K562 (cell line): ENCODE measurements around the gene VMP1. TPM values are rescaled to one million over a fixed set of nuclear protein-coding genes. Genes with fewer than 3 reads are reported as not detected.

Experiments used
- ATF1 ChIP-seq, 2 experiments: fragments of 450-650 bp in 1 of 2; IDR thresholded peaks; 2 replicates each; pipeline ENCODE4 v1.6.1; 2016; ENCODE audit warnings: missing compliant biosample characterization in 1 of 2, missing genetic modification characterization in 1 of 2
- CBFB ChIP-seq: sonication (generic); formaldehyde crosslinking; IDR thresholded peaks from 2 replicates; pipeline ENCODE4 v1.4.0; 2020; ENCODE audit warnings: mild to moderate bottlenecking, missing genetic modification reagents
- DIDO1 ChIP-seq: fragments of 450-650 bp; IDR thresholded peaks from 2 replicates; pipeline ENCODE4 v1.6.1; 2016; ENCODE audit warnings: low read depth, missing biosample characterization, missing genetic modification characterization
- ETV5 ChIP-seq: sonication (generic); formaldehyde crosslinking; IDR thresholded peaks from 2 replicates; pipeline ENCODE4 v1.4.0; 2020; ENCODE audit warnings: low read depth, mild to moderate bottlenecking, missing genetic modification reagents
- FOSL1 ChIP-seq: fragments of 200-800 bp; sonication (Bioruptor generic); conservative IDR thresholded peaks from 2 replicates; pipeline ENCODE4 v1.6.1; 2016; ENCODE audit warnings: missing genetic modification characterization, missing compliant biosample characterization
- KLF1 ChIP-seq: fragments of 450-650 bp; IDR thresholded peaks from 2 replicates; pipeline ENCODE4 v1.6.1; 2016; ENCODE audit warnings: missing genetic modification characterization, missing compliant biosample characterization
- LCOR ChIP-seq: sonication (generic); formaldehyde crosslinking; IDR thresholded peaks from 2 replicates; pipeline ENCODE4 v1.8.0; 2022; ENCODE audit warnings: mild to moderate bottlenecking, missing genetic modification reagents
- MAZ ChIP-seq, 2 experiments: fragments of 450-650 bp in 1 of 2; sonication (generic) in 1 of 2; formaldehyde crosslinking; IDR thresholded peaks in 1 of 2; conservative IDR thresholded peaks in 1 of 2; 2 replicates each; pipeline versions ENCODE4 v1.4.0 to v1.5.0; 2020; ENCODE audit warnings: mild to moderate bottlenecking in 1 of 2, missing genetic modification reagents in 1 of 2
- MBD2 ChIP-seq: sonication (generic); IDR thresholded peaks from 2 replicates; pipeline ENCODE4 v1.6.1; 2016; ENCODE audit warnings: low read depth, borderline replicate concordance
- MCM7 ChIP-seq, 2 experiments: fragments of 450-650 bp; IDR thresholded peaks; 2 replicates each; pipeline ENCODE4 v1.6.1; 2016 to 2018
- NFRKB ChIP-seq: fragments of 450-650 bp; IDR thresholded peaks from 2 replicates; pipeline ENCODE4 v1.6.1; 2016; ENCODE audit warnings: low read depth
- POLR2AphosphoS5 ChIP-seq: IDR thresholded peaks from 2 replicates; pipeline ENCODE4 v1.6.1; 2011; ENCODE audit warnings: mild to moderate bottlenecking, low read depth, low read length, moderate library complexity; ENCODE audit not compliant: control insufficient read depth, insufficient read depth
- POLR2G ChIP-seq: fragments of 200-400 bp; formaldehyde crosslinking; IDR thresholded peaks from 2 replicates; pipeline ENCODE4 v1.6.1; 2017; ENCODE audit warnings: low read depth, mild to moderate bottlenecking, antibody characterized with exemption, low read length, moderate library complexity
- RBM14 ChIP-seq: fragments of 200-400 bp; formaldehyde crosslinking; IDR thresholded peaks from 2 replicates; pipeline ENCODE4 v1.6.1; 2018; ENCODE audit warnings: low read depth, mild to moderate bottlenecking, low read length, moderate library complexity, borderline replicate concordance; ENCODE audit not compliant: insufficient read depth
- SUPT5H ChIP-seq: fragments of 450-650 bp; IDR thresholded peaks from 2 replicates; pipeline ENCODE4 v1.6.1; 2016
- TAF7 ChIP-seq: fragments of 450-650 bp; IDR thresholded peaks from 2 replicates; pipeline ENCODE4 v1.6.1; 2016; ENCODE audit warnings: missing genetic modification characterization, missing compliant biosample characterization
- TCF3 ChIP-seq: sonication (generic); formaldehyde crosslinking; IDR thresholded peaks from 2 replicates; pipeline ENCODE4 v1.4.0; 2020; ENCODE audit warnings: mild to moderate bottlenecking, missing genetic modification reagents
- TOE1 ChIP-seq, 2 experiments: fragments of 450-650 bp in 1 of 2; sonication (generic) in 1 of 2; formaldehyde crosslinking in 1 of 2; IDR thresholded peaks; 2 replicates each; pipeline versions ENCODE4 v1.7.1 to v1.8.0; 2016 to 2022; ENCODE audit warnings: borderline replicate concordance in 2 of 2, mild to moderate bottlenecking in 2 of 2, antibody characterized with exemption in 1 of 2, inconsistent platforms in 1 of 2, low read depth in 1 of 2, missing genetic modification reagents in 1 of 2, moderate library complexity in 1 of 2
- ZFX ChIP-seq: sonication (generic); formaldehyde crosslinking; IDR thresholded peaks from 2 replicates; pipeline ENCODE4 v1.8.0; 2022; ENCODE audit warnings: mild to moderate bottlenecking, missing genetic modification reagents, moderate library complexity
- ZNF174 ChIP-seq: fragments of 250-450 bp; sonication (Bioruptor Pico); IDR thresholded peaks from 2 replicates; pipeline ENCODE4 v1.4.0; 2020; ENCODE audit warnings: mild to moderate bottlenecking
- ZNF395 ChIP-seq: fragments of 200-800 bp; sonication (Bioruptor generic); IDR thresholded peaks from 2 replicates; pipeline ENCODE4 v1.6.1; 2017; ENCODE audit warnings: missing genetic modification characterization, missing compliant biosample characterization
- polyA plus RNA-seq, 8 experiments: library from polyadenylated mRNA; depleted of rRNA in 4 of 8; stranded (reverse) in 5 of 8; unstranded in 3 of 8; fragments of >200 nt; fragmentation: Nextera tagmentation in 2 of 8; fragmentation: Illumina TruSeq in 1 of 8; extraction: Ambion mirVana in 2 of 8; extraction: Trizol in 1 of 8; gene quantifications; 2 replicates each; pipeline versions ENCODE4 v1.2.1 to v1.2.3, GENCODE V29; 2011 to 2014; ENCODE audit warnings: inconsistent platforms in 1 of 8, missing spikeins in 1 of 8
- total RNA-seq, 7 experiments: library from RNA; depleted of rRNA in 6 of 7; stranded (reverse); fragments of >200 nt in 6 of 7; fragmentation: Illumina TruSeq in 2 of 7; extraction: Trizol in 2 of 7; gene quantifications; 2 replicates each; pipeline versions ENCODE4 v1.2.1 to v1.2.3, GENCODE V29; 2011 to 2021; ENCODE audit warnings: low replicate concordance in 1 of 7
- TF ChIP-seq, protein P1 (sequence below), 2 experiments: fragments of 450-650 bp; IDR thresholded peaks; 2 replicates each; pipeline ENCODE4 v1.6.1; 2018; ENCODE audit warnings: mild to moderate bottlenecking in 2 of 2, low read depth in 1 of 2; ENCODE audit not compliant: partially characterized antibody in 2 of 2

Gene VMP1
- total and polyA plus RNA-seq, 9 of the 15 experiments (the other 6 are each of a cell fraction or from before 2014, with no cell fraction given) = 123 to 304 (median 151) TPM

DNA sequence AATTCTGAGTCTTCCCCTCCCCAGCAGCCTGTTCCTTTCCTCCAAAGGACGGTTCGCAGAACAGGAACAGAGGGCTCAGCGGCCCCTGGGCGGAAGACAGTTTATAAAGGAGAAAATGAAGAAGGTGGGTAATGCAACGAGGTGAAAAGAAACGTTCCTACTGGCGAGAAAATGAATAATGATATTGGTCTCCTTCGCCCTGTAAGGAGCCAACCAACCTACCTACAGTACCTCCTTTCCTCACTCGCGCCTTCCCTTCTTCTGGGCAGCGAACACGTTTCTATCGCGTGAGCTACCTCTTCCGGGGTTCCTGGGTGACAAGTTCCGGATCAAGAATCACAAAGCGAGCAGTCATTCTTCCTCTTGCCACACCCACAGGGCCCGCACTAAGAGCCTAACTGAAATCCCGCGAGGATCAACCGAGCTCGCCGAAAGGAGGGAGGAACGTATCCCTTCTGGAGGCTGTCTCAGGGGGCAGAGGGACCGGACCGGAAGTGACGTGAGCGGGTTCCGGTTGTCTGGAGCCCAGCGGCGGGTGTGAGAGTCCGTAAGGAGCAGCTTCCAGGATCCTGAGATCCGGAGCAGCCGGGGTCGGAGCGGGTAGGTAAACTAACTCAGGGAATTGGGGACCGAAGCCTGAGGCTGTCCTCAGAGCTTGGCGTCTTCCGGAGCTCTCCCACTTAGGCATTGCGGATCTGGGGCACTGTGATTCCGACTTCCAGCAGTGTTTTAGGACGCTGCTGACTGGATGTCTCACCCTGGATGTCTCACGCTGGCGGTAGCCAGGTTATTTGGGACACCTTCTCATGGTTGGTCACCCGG is at the start of gene VMP1, which contains the start of gene PTRH2 (continued):
- TF ChIP-seq ATF1 (CRISPR knock-in tag; IDR thresholded peaks at IDR 0.05) (no peak), ATF1 (tag; IDR thresholded peaks at IDR 0.05) (peak; percentile 97), MCM7 (IDR thresholded peaks at IDR 0.05) (no peak), FOSL1 (tag) (peak; percentile 44; the same call in 1 of the 2 replicates), LCOR (CRISPR knock-in tag) (peak; percentile 83), ZFX (CRISPR knock-in tag) (peak; percentile 20), SUPT5H (peak; percentile 97), TCF3 (CRISPR knock-in tag) (peak; percentile 3; the same call in 1 of the 2 replicates), POLR2G (peak; percentile 81), NFRKB (peak; percentile 81), RBM14 (no peak), TAF7 (tag) (peak; percentile 78), POLR2AphosphoS5 (peak; percentile 96), CBFB (CRISPR knock-in tag) (no peak), ZNF395 (CRISPR knock-in tag) (peak; percentile 85; the same call in 1 of the 2 replicates), MBD2 (no peak), ETV5 (CRISPR knock-in tag) (peak; percentile 87), MAZ (CRISPR knock-in tag; conservative IDR thresholded peaks at IDR 0.05 in 1 of 2, IDR thresholded peaks at IDR 0.05 in 1 of 2) (peak; percentile 30 to 68; a peak in 2 of 4 replicates), TOE1 (IDR thresholded peaks at IDR 0.05; ENCODE audit: borderline replicate concordance) (0 out of 2 replicates have a peak, but pooled peaks have one; percentile 61), TOE1 (CRISPR knock-in tag; IDR thresholded peaks at IDR 0.05; ENCODE audit: borderline replicate concordance, low read depth) (no peak), KLF1 (tag) (peak; percentile 77), ZNF174 (CRISPR knock-in tag) (no peak), DIDO1 (tag) (peak; percentile 55)
- TF ChIP-seq, protein P1, sequence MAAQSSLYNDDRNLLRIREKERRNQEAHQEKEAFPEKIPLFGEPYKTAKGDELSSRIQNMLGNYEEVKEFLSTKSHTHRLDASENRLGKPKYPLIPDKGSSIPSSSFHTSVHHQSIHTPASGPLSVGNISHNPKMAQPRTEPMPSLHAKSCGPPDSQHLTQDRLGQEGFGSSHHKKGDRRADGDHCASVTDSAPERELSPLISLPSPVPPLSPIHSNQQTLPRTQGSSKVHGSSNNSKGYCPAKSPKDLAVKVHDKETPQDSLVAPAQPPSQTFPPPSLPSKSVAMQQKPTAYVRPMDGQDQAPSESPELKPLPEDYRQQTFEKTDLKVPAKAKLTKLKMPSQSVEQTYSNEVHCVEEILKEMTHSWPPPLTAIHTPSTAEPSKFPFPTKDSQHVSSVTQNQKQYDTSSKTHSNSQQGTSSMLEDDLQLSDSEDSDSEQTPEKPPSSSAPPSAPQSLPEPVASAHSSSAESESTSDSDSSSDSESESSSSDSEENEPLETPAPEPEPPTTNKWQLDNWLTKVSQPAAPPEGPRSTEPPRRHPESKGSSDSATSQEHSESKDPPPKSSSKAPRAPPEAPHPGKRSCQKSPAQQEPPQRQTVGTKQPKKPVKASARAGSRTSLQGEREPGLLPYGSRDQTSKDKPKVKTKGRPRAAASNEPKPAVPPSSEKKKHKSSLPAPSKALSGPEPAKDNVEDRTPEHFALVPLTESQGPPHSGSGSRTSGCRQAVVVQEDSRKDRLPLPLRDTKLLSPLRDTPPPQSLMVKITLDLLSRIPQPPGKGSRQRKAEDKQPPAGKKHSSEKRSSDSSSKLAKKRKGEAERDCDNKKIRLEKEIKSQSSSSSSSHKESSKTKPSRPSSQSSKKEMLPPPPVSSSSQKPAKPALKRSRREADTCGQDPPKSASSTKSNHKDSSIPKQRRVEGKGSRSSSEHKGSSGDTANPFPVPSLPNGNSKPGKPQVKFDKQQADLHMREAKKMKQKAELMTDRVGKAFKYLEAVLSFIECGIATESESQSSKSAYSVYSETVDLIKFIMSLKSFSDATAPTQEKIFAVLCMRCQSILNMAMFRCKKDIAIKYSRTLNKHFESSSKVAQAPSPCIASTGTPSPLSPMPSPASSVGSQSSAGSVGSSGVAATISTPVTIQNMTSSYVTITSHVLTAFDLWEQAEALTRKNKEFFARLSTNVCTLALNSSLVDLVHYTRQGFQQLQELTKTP (IDR thresholded peaks at IDR 0.05; ENCODE audit: low read depth in 1 of 2, partially characterized antibody in 2 of 2) = peak; percentile 17 to 71
